ENCODE measurements around the gene EIF4A3.

EIF4A3 gene

GRCh38 chr17:80154166-80154565, 7.2 kb upstream of the EIF4A3 start:
- TF ChIP-seq, protein P1, sequence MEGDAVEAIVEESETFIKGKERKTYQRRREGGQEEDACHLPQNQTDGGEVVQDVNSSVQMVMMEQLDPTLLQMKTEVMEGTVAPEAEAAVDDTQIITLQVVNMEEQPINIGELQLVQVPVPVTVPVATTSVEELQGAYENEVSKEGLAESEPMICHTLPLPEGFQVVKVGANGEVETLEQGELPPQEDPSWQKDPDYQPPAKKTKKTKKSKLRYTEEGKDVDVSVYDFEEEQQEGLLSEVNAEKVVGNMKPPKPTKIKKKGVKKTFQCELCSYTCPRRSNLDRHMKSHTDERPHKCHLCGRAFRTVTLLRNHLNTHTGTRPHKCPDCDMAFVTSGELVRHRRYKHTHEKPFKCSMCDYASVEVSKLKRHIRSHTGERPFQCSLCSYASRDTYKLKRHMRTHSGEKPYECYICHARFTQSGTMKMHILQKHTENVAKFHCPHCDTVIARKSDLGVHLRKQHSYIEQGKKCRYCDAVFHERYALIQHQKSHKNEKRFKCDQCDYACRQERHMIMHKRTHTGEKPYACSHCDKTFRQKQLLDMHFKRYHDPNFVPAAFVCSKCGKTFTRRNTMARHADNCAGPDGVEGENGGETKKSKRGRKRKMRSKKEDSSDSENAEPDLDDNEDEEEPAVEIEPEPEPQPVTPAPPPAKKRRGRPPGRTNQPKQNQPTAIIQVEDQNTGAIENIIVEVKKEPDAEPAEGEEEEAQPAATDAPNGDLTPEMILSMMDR (IDR thresholded peaks at IDR 0.05; ENCODE audit: low read length): no peak
- no peak for TF ChIP-seq EZH2 (IDR thresholded peaks at IDR 0.05; ENCODE audit: borderline replicate concordance, low read length)
- H3K9me3 ChIP-seq (ENCODE audit: low read length): peaks cover 14% of the 10 kb centered on the region

GRCh38 chr17:80153004-80153403, 6.1 kb upstream of the EIF4A3 start:
- peaks cover 46% of the 10 kb centered on the region for H3K4me1 ChIP-seq (ENCODE audit: insufficient read depth, low read length, severe bottlenecking)
- H3K27ac ChIP-seq (ENCODE audit: low read depth, low read length, poor library complexity, severe bottlenecking): peak overlapping the region; percentile 100
- peak overlapping the region; percentile 77 for H3K9ac ChIP-seq (ENCODE audit: low read length)
- H3K36me3 ChIP-seq (ENCODE audit: insufficient read depth, low read length): no peaks in the 10 kb centered on the region; the same call in 1 of the 2 replicates
- no peaks in the 10 kb centered on the region for H3K27me3 ChIP-seq (ENCODE audit: insufficient read depth, low read length)
- H3F3A ChIP-seq (ENCODE audit: insufficient read depth, low read length): peaks cover 16% of the 10 kb centered on the region
- H3K9me3 ChIP-seq (ENCODE audit: low read length): peaks cover 14% of the 10 kb centered on the region
- TF ChIP-seq EZH2 (IDR thresholded peaks at IDR 0.05; ENCODE audit: borderline replicate concordance, low read length): no peak
- H3K4me3 ChIP-seq (ENCODE audit: low read depth, low read length, poor library complexity, severe bottlenecking): peak overlapping the region; percentile 54
- H3K9me2 ChIP-seq (ENCODE audit: low read depth, low read length): no peaks in the 10 kb centered on the region
- H3K79me2 ChIP-seq (ENCODE audit: insufficient read depth, low read length): no peaks in the 10 kb centered on the region
- H4K20me1 ChIP-seq (ENCODE audit: insufficient read depth, low read length): no peaks in the 10 kb centered on the region
- peak overlapping the region; percentile 74 for H3K4me2 ChIP-seq (ENCODE audit: low read length)
- H2AFZ ChIP-seq (ENCODE audit: low read length): no peak overlapping the region

More at GRCh38 chr17:80154166-80154565, 7.2 kb upstream of the EIF4A3 start:
- Histone ChIP-seq H3K36me3 (ENCODE audit: insufficient read depth, low read length) (no peaks in the 10 kb centered on the region; the same call in 1 of the 2 replicates), H3K4me2 (ENCODE audit: low read length) (peak overlapping the region; percentile 45), H3K27ac (ENCODE audit: low read depth, low read length, poor library complexity, severe bottlenecking) (peak overlapping the region; percentile 100), H3F3A (ENCODE audit: insufficient read depth, low read length) (peaks cover 16% of the 10 kb centered on the region), H2AFZ (ENCODE audit: low read length) (peak overlapping the region; percentile 95; the same call in 1 of the 2 replicates), H3K79me2 (ENCODE audit: insufficient read depth, low read length) (no peaks in the 10 kb centered on the region), H4K20me1 (ENCODE audit: insufficient read depth, low read length) (no peaks in the 10 kb centered on the region), H3K4me3 (ENCODE audit: low read depth, low read length, poor library complexity, severe bottlenecking) (no peak overlapping the region), H3K9ac (ENCODE audit: low read length) (peak overlapping the region; percentile 65), H3K4me1 (ENCODE audit: insufficient read depth, low read length, severe bottlenecking) (peaks cover 40% of the 10 kb centered on the region), H3K9me2 (ENCODE audit: low read depth, low read length) (no peaks in the 10 kb centered on the region), H3K27me3 (ENCODE audit: insufficient read depth, low read length) (no peaks in the 10 kb centered on the region)

DNA sequence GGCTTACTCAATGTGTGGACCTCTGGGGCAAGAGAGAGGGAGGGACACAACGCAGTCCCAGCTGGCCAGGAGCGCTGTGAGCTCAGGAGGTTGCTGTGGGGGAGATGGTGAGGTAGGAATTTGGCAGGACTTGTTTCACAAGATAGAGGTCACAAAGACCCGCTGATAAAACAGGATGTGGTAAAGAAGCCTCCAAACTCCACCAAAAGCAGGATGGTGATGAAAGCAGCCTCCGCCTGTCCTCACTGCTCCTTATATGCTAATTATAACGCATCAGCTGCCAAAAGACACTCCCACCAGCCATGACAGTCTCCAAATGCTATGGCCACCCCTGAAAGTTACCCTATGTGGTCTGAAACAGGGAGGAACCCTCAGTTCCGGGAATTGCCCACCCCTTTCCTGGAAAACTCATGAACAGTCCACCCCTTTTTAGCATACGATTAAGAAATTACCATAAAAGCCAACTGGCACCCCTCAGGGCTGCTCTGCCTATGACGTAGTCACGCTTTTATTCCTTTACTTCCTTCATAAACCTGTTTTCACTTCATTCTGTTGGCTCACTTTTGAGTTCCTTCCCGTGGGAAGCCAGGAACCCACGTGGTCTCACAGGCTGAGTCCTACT, 5.3 kb upstream of the EIF4A3 start:
- peaks cover 48% of the 10 kb centered on the region for H3K4me1 ChIP-seq (ENCODE audit: insufficient read depth, low read length, severe bottlenecking)
- peak overlapping the region; percentile 54 for H3K4me3 ChIP-seq (ENCODE audit: low read depth, low read length, poor library complexity, severe bottlenecking)
- TF ChIP-seq, protein P1 (IDR thresholded peaks at IDR 0.05; ENCODE audit: low read length): no peak
- no peak for TF ChIP-seq EZH2 (IDR thresholded peaks at IDR 0.05; ENCODE audit: borderline replicate concordance, low read length)
- no peaks in the 10 kb centered on the region for H3K9me2 ChIP-seq (ENCODE audit: low read depth, low read length)
- peaks cover 9% of the 10 kb centered on the region; the same call in 1 of the 2 replicates for H3K9me3 ChIP-seq (ENCODE audit: low read length)
- peak overlapping the region; percentile 100 for H3K27ac ChIP-seq (ENCODE audit: low read depth, low read length, poor library complexity, severe bottlenecking)
- no peak overlapping the region for H2AFZ ChIP-seq (ENCODE audit: low read length)
- no peaks in the 10 kb centered on the region; the same call in 1 of the 2 replicates for H3K36me3 ChIP-seq (ENCODE audit: insufficient read depth, low read length)
- H3K27me3 ChIP-seq (ENCODE audit: insufficient read depth, low read length): no peaks in the 10 kb centered on the region
- H3K9ac ChIP-seq (ENCODE audit: low read length): peak overlapping the region; percentile 77
- H4K20me1 ChIP-seq (ENCODE audit: insufficient read depth, low read length): no peaks in the 10 kb centered on the region
- H3F3A ChIP-seq (ENCODE audit: insufficient read depth, low read length): peaks cover 16% of the 10 kb centered on the region
- peak overlapping the region; percentile 74 for H3K4me2 ChIP-seq (ENCODE audit: low read length)
- no peaks in the 10 kb centered on the region for H3K79me2 ChIP-seq (ENCODE audit: insufficient read depth, low read length)

All from OCI-LY1 (cell line).